Ovary (tissue), 9 donors: ENCODE measurements around the gene PPFIA2. TPM values are rescaled to one million over a fixed set of nuclear protein-coding genes. Genes with fewer than 3 reads are reported as not detected.

Experiments used
- DNase-seq, 5 donors: peaks; one replicate each; pipeline ENCODE4 v3.0.0-alpha.2; 2019 to 2020
- H3K27ac ChIP-seq, 2 donors: fragments of 200-600 bp; one replicate each; pipeline versions ENCODE4 v1.5.1 to v1.8.0; 2019 to 2022
- H3K27me3 ChIP-seq: fragments of 200-600 bp; one replicate; pipeline ENCODE4 v1.8.0; 2022
- H3K36me3 ChIP-seq: fragments of 200-600 bp; sonication (generic); one replicate; pipeline ENCODE4 v1.5.1; 2019
- H3K4me1 ChIP-seq: one replicate; pipeline ENCODE4 v1.8.1; 2013; ENCODE audit warnings: mild to moderate bottlenecking, moderate library complexity; ENCODE audit not compliant: insufficient read depth
- H3K4me3 ChIP-seq: fragments of 200-600 bp; sonication (generic); one replicate; pipeline ENCODE4 v1.5.1; 2017
- H3K9me3 ChIP-seq, 2 donors: fragments of 200-600 bp in 1 of 2; sonication (generic) in 1 of 2; one replicate each; pipeline versions ENCODE4 v1.5.1 to v1.8.1; 2013 to 2019; ENCODE audit warnings: mild to moderate bottlenecking in 1 of 2, moderate library complexity in 1 of 2
- EP300 ChIP-seq: sonication (generic); formaldehyde crosslinking; IDR thresholded peaks from one replicate; pipeline ENCODE4 v1.6.1; 2017; ENCODE audit warnings: antibody characterized with exemption
- POLR2A ChIP-seq: fragments of 450-650 bp; IDR thresholded peaks from one replicate; pipeline ENCODE4 v1.6.1; 2017; ENCODE audit warnings: antibody characterized with exemption, mild to moderate bottlenecking, moderate library complexity
- WGBS, 3 donors: extraction: QIAGEN DNeasy Blood & Tissue Kit in 1 of 3; methylation state at CpG; one replicate each; pipeline versions ENCODE4 v1.1.5 to v1.1.7; 2013 to 2017; 5-methylcytosine and 5-hydroxymethylcytosine counted together
- intact Hi-C, 4 donors: fragments of 100-400 bp; cut with DNase I; formaldehyde crosslinking; loops; one replicate each; pipeline versions ENCODE4 v1.11.0 to v1.15.1; 2022 to 2023
- polyA plus RNA-seq, 2 donors: library from polyadenylated mRNA; stranded (reverse); fragments of 200-250 nt in 1 of 2; fragments of 350-450 nt in 1 of 2; fragmentation: Illumina TruSeq in 1 of 2; extraction: RNeasy Lipid Tissue Mini Kit (QIAGEN cat#74804) in 1 of 2; gene quantifications; one replicate each; pipeline ENCODE4 v1.2.3, GENCODE V29; 2013 to 2014
- total RNA-seq, 7 donors: library from RNA; depleted of rRNA in 2 of 7; stranded (reverse); fragments of >200 nt in 2 of 7; fragmentation: NEBNext Ultra II Directional in 3 of 7; extraction: Animal tissue kit (Norgen Biotek cat#: 25700) in 3 of 7; gene quantifications; one replicate each; pipeline versions ENCODE4 v1.1.0 to v1.2.4, GENCODE V29; 2016 to 2023
- TF ChIP-seq, protein P1 (sequence below), 3 donors: fragments of 450-650 bp in 2 of 3; fragments of 200-600 bp in 1 of 3; IDR thresholded peaks; one replicate each; pipeline versions ENCODE4 v1.5.1 to v1.8.0; 2016 to 2022; ENCODE audit warnings: antibody characterized with exemption in 3 of 3, mild to moderate bottlenecking in 1 of 3
- donor health status: DM: no; HTN: no; CAD: no; lungs with moderate emphysema.
- donor health status: DM: no; HTN: no; CAD: no.
- donor health status: Bipolar disorder and iron deficiency.
- donor health status: DM: yes; HTN: yes; CAD: no.
- donor health status: DM: no; HTN: no; CAD: no.
- donor health status: DM: yes; HTN: yes; CAD: no.

PPFIA2 gene
- total and polyA plus RNA-seq, 9 donors: 0.99 to 8.3 (median 3.4) TPM

DNA sequence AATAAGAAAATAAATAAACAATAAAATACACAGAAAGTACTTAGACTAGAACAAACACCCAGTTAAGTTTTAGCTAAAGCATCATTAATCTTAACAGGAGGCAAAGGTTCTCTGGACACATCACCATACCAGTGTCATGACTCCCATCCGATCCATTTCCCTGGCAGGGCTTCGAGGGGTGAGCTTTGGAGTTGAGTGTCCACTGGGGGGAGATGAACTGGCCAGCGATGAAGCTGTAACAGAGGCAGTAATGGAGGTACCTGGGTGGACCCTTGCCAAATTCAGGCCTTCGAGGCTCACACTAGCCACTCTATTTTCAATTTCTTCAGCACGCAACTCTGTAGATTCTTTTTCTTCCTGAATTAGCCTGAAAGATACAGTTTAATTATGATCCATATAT, 411.7 kb downstream of the PPFIA2 start:
- Histone ChIP-seq H3K4me3 (no peak overlapping the region), H3K9me3 (no peaks in the 10 kb centered on the region), H3K4me1 (no peaks in the 10 kb centered on the region), H3K36me3 (no peaks in the 10 kb centered on the region), H3K27ac (no peak overlapping the region), H3K27me3 (no peaks in the 10 kb centered on the region)
- WGBS, 3 donors: 86 to 89% (median 89%) methylated on average over 5 of the region's 5 CpGs
- DNase-seq: no peak
- intact Hi-C loops: no loop called here
- no peak for TF ChIP-seq EP300

DNA sequence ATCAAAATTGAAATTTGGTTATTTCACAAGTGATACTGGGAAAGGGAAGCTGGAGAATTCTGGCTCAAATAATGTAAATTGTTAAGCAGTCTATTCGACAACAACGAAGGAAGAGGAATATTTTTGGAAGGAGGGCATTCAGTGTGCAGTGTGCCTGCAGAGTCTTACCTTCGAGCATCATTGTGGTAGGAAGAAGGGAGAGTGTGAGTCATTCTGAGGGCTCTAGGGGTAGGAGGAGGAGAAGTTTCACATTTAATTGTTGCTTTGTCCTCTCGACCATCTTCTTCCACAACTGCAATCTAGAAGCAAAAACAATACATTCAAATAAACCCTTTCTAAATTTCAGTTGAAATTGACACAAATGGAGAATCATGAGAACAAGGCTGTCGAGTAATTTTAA, 418.2 kb downstream of the PPFIA2 start:
- 84 to 86% (median 85%) methylated on average over 5 of the region's 5 CpGs for WGBS, 3 donors
- Histone ChIP-seq H3K4me3 (no peak overlapping the region), H3K4me1 (no peaks in the 10 kb centered on the region), H3K36me3 (no peaks in the 10 kb centered on the region), H3K9me3 (no peaks in the 10 kb centered on the region), H3K27me3 (no peaks in the 10 kb centered on the region), H3K27ac (no peak overlapping the region)
- intact Hi-C loops: no loop called here
- no peak for TF ChIP-seq POLR2A
- TF ChIP-seq, protein P1, sequence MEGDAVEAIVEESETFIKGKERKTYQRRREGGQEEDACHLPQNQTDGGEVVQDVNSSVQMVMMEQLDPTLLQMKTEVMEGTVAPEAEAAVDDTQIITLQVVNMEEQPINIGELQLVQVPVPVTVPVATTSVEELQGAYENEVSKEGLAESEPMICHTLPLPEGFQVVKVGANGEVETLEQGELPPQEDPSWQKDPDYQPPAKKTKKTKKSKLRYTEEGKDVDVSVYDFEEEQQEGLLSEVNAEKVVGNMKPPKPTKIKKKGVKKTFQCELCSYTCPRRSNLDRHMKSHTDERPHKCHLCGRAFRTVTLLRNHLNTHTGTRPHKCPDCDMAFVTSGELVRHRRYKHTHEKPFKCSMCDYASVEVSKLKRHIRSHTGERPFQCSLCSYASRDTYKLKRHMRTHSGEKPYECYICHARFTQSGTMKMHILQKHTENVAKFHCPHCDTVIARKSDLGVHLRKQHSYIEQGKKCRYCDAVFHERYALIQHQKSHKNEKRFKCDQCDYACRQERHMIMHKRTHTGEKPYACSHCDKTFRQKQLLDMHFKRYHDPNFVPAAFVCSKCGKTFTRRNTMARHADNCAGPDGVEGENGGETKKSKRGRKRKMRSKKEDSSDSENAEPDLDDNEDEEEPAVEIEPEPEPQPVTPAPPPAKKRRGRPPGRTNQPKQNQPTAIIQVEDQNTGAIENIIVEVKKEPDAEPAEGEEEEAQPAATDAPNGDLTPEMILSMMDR (IDR thresholded peaks at IDR 0.05): no peak
- TF ChIP-seq EP300: no peak
- no peak for DNase-seq

DNA sequence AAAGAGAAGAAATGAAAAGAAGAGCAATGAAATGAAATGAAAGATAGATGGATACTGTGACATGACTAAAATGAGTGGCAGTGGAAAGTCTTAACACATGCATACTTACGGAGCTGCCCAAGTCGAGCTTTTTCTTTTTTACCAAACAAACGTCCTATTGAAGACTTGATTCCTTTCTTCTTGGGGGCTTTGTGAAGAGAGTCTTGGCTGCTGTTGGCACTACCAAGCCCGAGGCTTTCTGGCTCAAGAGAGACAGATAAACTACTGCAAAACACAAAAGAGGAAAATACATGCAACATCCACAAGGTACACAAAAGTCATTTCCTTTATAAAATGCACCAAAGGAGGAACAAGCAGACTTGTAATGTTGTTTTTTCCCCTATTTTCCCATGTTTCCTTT, 420.1 kb downstream of the PPFIA2 start:
- no peaks in the 10 kb centered on the region for H3K9me3 ChIP-seq
- H3K27me3 ChIP-seq: no peaks in the 10 kb centered on the region
- TF ChIP-seq, protein P1 (IDR thresholded peaks at IDR 0.05): no peak
- TF ChIP-seq EP300: no peak
- TF ChIP-seq POLR2A: no peak
- DNase-seq: no peak
- no peaks in the 10 kb centered on the region for H3K36me3 ChIP-seq
- H3K27ac ChIP-seq: no peak overlapping the region
- intact Hi-C loops: no loop called here
- no peak overlapping the region for H3K4me3 ChIP-seq
- no peaks in the 10 kb centered on the region for H3K4me1 ChIP-seq
- WGBS, 3 donors: 79 to 83% (median 82%) methylated on average over 4 of the region's 4 CpGs

DNA sequence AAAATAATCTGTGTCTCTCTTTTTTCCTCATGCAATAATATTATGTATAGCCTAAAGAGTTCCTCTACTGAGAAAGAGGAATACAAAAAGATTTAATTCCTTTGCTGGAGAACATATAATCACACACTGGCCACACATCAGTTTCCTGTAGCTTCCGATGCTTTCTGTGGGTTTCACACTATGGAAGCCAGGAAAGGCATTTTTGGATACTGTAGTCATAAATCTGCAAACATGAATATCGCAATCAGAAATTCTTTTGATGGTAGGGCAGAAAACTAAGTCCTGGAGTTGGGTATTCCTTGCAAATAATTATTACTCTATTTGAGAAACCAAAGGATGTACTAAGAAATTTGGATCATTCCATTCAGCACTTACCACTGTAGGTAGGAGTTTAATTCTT, 421.3 kb downstream of the PPFIA2 start:
- intact Hi-C loops: no loop called here

DNA sequence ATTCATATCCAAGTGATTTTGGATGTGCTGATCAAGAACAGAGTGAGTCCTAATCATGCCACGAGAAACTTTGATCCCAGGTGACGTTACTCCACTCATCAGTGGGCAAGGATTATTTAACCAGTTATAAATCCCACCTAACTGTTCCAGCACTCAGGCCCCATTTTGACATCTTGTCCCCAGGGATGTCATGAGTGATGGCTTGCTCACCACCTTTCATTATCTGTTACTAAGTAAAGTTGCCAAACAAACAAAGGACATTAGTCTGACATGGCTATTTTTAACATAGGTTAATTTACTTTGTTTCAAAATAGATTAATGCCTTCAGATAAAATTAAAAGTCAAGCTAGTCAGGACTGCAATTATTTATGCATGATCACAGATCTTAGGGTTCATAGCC, 425.3 kb downstream of the PPFIA2 start:
- Histone ChIP-seq H3K36me3 (no peaks in the 10 kb centered on the region), H3K27ac (no peak overlapping the region), H3K27me3 (no peaks in the 10 kb centered on the region), H3K4me3 (no peak overlapping the region), H3K9me3 (no peaks in the 10 kb centered on the region), H3K4me1 (no peaks in the 10 kb centered on the region)
- TF ChIP-seq, protein P1 (IDR thresholded peaks at IDR 0.05): no peak
- TF ChIP-seq EP300: no peak
- TF ChIP-seq POLR2A: no peak
- intact Hi-C loops: no loop called here
- no peak for DNase-seq
- WGBS, 3 donors: 86 to 90% (median 89%) methylated on average over 2 of the region's 2 CpGs

More for the DNA sequence above, 421.3 kb downstream of the PPFIA2 start:
- Histone ChIP-seq H3K9me3 (no peaks in the 10 kb centered on the region), H3K4me1 (no peaks in the 10 kb centered on the region), H3K27me3 (no peaks in the 10 kb centered on the region), H3K4me3 (no peak overlapping the region), H3K36me3 (no peaks in the 10 kb centered on the region), H3K27ac (no peak overlapping the region)
- DNase-seq: no peak
- TF ChIP-seq, protein P1 (IDR thresholded peaks at IDR 0.05): no peak
- TF ChIP-seq EP300: no peak
- no peak for TF ChIP-seq POLR2A
- 91 to 98% (median 95%) methylated on average over 2 of the region's 2 CpGs for WGBS, 3 donors
